Endothelial cell of hepatic sinusoid (primary cell): ENCODE measurements around the gene CACHD1.
"Not testable (repeated sequence)": the region's sequence is repeated elsewhere in the genome, so short reads cannot be mapped to it uniquely, and the experiment has no call there.

Experiments
- in situ Hi-C: cut with HindIII; loops from 2 replicates; pipeline ENCODE4 v1.10.0; 2017; ENCODE audit warnings: low sequenced_read_pairs

The CACHD1 gene

GRCh38 chr1:64495878-64496277 is 25.9 kb downstream of the CACHD1 start:
- in situ Hi-C loops, result no loop called here

- in situ Hi-C loops, result no loop called here
These were observed 26.7 kb downstream of the CACHD1 start for GRCh38 chr1:64496606-64497005.

GRCh38 chr1:64497088-64497883 is 27.4 kb downstream of the CACHD1 start:
- in situ Hi-C loops, result no loop called here

GRCh38 chr1:64498325-64498724 is 28.4 kb downstream of the CACHD1 start:
- in situ Hi-C loops, result no loop called here

GRCh38 chr1:64499011-64499410 is 29.1 kb downstream of the CACHD1 start:
- in situ Hi-C loops, result no loop called here

- in situ Hi-C loops, result no loop called here
These were observed 30.0 kb downstream of the CACHD1 start for GRCh38 chr1:64499966-64500365.

GRCh38 chr1:64502083-64502482 is 32.2 kb downstream of the CACHD1 start:
- in situ Hi-C loops, result no loop called here

GRCh38 chr1:64502931-64503330 is 33.0 kb downstream of the CACHD1 start:
- in situ Hi-C loops, result no loop called here

GRCh38 chr1:64505232-64505943 is 35.5 kb downstream of the CACHD1 start:
- in situ Hi-C loops, result no loop called here

GRCh38 chr1:64505944-64506655 is 36.2 kb downstream of the CACHD1 start:
- in situ Hi-C loops, result no loop called here

GRCh38 chr1:64508629-64509028 is 38.7 kb downstream of the CACHD1 start:
- in situ Hi-C loops, result no loop called here

- in situ Hi-C loops, result no loop called here
These were observed 41.1 kb downstream of the CACHD1 start for GRCh38 chr1:64511044-64511443.

GRCh38 chr1:64512206-64512605 is 42.3 kb downstream of the CACHD1 start:
- in situ Hi-C loops, result not testable (repeated sequence)

GRCh38 chr1:64513545-64513944 is 43.6 kb downstream of the CACHD1 start:
- in situ Hi-C loops, result no loop called here

- in situ Hi-C loops, result no loop called here
These were observed 44.4 kb downstream of the CACHD1 start for GRCh38 chr1:64514197-64514765.

- in situ Hi-C loops, result no loop called here
These were observed 45.5 kb downstream of the CACHD1 start for GRCh38 chr1:64515427-64515826.

GRCh38 chr1:64516301-64516700 is 46.4 kb downstream of the CACHD1 start:
- in situ Hi-C loops, result no loop called here

GRCh38 chr1:64516803-64517568 is 47.1 kb downstream of the CACHD1 start:
- in situ Hi-C loops, result no loop called here

- in situ Hi-C loops, result no loop called here
These were observed 47.7 kb downstream of the CACHD1 start for GRCh38 chr1:64517640-64518039.

- in situ Hi-C loops, result no loop called here
These were observed 49.0 kb downstream of the CACHD1 start for GRCh38 chr1:64518692-64519481.
